ENCODE results near the gene GAGE2A.
"Not testable (repeated sequence)": the region's sequence is repeated elsewhere in the genome, so short reads cannot be mapped to it uniquely, and the experiment has no call there.

The GAGE2A gene

DNA sequence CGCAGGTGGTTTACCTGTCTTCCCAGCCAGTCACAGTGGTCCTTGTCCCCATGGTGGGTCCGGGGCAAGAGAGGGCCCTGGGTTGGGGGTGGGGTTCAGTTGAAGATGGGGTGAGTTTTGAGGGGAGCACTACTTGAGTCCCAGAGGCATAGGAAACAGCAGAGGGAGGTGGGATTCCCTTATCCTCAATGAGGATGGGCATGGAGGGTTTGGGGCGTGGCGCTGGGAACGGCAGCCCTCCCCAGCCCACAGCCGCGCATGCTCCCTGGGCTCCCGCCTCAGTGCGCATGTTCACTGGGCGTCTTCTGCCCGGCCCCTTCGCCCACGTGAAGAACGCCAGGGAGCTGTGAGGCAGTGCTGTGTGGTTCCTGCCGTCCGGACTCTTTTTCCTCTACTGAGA lies at the start of gene GAGE2A:
GAGE2A (plus strand) TSS at position 301 of the 400 bp plus-strand sequence. CDS start 1,155 bp downstream, outside the sequence.
- not testable (repeated sequence) for DNase-seq (ENCODE audit: low read depth); H3K4me3 ChIP-seq (ENCODE audit: low read depth, low read length)

GRCh38 chrX:49541433-49541832 lies 47.9 kb upstream of the GAGE2A start, which contains the start of gene GAGE12D:
GAGE12D (plus strand) TSS chrX:49541733; CDS start chrX:49542888, 1,155 bp downstream.
- not testable (repeated sequence) for DNase-seq (ENCODE audit: low read depth); H3K4me3 ChIP-seq (ENCODE audit: low read depth, low read length)

GRCh38 chrX:49550989-49551388 lies 38.3 kb upstream of the GAGE2A start, which contains the start of gene GAGE12E:
GAGE12E (plus strand) TSS chrX:49551289; CDS start chrX:49552444, 1,155 bp downstream.
- H3K4me3 ChIP-seq (ENCODE audit: low read depth, low read length); DNase-seq (ENCODE audit: low read depth): not testable (repeated sequence)

GRCh38 chrX:49560542-49560941 lies 28.8 kb upstream of the GAGE2A start, which contains the start of gene GAGE12F:
GAGE12F (plus strand) TSS chrX:49560842; CDS start chrX:49561997, 1,155 bp downstream.
- H3K4me3 ChIP-seq (ENCODE audit: low read depth, low read length); DNase-seq (ENCODE audit: low read depth): not testable (repeated sequence)

- not testable (repeated sequence) for H3K4me3 ChIP-seq (ENCODE audit: low read depth, low read length); DNase-seq (ENCODE audit: low read depth)
Observed at GRCh38 chrX:49568728-49569127, 20.6 kb upstream of the GAGE2A start.

- DNase-seq (ENCODE audit: low read depth); H3K4me3 ChIP-seq (ENCODE audit: low read depth, low read length): not testable (repeated sequence)
Observed at GRCh38 chrX:49569152-49569551, 20.1 kb upstream of the GAGE2A start.

- not testable (repeated sequence) for DNase-seq (ENCODE audit: low read depth); H3K4me3 ChIP-seq (ENCODE audit: low read depth, low read length)
Observed at GRCh38 chrX:49570100-49570499, 19.2 kb upstream of the GAGE2A start, which contains the start of gene GAGE12G. GAGE12G (plus strand) TSS chrX:49570400; CDS start chrX:49571555, 1,155 bp downstream.

DNA sequence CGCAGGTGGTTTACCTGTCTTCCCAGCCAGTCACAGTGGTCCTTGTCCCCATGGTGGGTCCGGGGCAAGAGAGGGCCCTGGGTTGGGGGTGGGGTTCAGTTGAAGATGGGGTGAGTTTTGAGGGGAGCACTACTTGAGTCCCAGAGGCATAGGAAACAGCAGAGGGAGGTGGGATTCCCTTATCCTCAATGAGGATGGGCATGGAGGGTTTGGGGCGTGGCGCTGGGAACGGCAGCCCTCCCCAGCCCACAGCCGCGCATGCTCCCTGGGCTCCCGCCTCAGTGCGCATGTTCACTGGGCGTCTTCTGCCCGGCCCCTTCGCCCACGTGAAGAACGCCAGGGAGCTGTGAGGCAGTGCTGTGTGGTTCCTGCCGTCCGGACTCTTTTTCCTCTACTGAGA lies 9.6 kb upstream of the GAGE2A start, which contains the start of gene GAGE12H:
GAGE12H (plus strand) TSS at position 301 of the 400 bp plus-strand sequence. CDS start 1,155 bp downstream, outside the sequence.
- DNase-seq (ENCODE audit: low read depth); H3K4me3 ChIP-seq (ENCODE audit: low read depth, low read length): not testable (repeated sequence)

GRCh38 chrX:49589769-49590478 lies 628 bp downstream of the GAGE2A start:
- not testable (repeated sequence) for H3K4me3 ChIP-seq (ENCODE audit: low read depth, low read length); DNase-seq (ENCODE audit: low read depth)

- DNase-seq (ENCODE audit: low read depth); H3K4me3 ChIP-seq (ENCODE audit: low read depth, low read length): not testable (repeated sequence)
Observed at GRCh38 chrX:49590488-49590887, 1.2 kb downstream of the GAGE2A start.

DNA sequence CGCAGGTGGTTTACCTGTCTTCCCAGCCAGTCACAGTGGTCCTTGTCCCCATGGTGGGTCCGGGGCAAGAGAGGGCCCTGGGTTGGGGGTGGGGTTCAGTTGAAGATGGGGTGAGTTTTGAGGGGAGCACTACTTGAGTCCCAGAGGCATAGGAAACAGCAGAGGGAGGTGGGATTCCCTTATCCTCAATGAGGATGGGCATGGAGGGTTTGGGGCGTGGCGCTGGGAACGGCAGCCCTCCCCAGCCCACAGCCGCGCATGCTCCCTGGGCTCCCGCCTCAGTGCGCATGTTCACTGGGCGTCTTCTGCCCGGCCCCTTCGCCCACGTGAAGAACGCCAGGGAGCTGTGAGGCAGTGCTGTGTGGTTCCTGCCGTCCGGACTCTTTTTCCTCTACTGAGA lies 9.4 kb downstream of the GAGE2A start, which contains the start of gene GAGE1:
GAGE1 (plus strand) TSS at position 301 of the 400 bp plus-strand sequence. CDS start 1,155 bp downstream, outside the sequence.
- DNase-seq (ENCODE audit: low read depth); H3K4me3 ChIP-seq (ENCODE audit: low read depth, low read length): not testable (repeated sequence)

- no peak for DNase-seq (ENCODE audit: low read depth)
- H3K4me3 ChIP-seq (ENCODE audit: low read depth, low read length), result no peak overlapping the region
Observed at GRCh38 chrX:49610718-49611310, 21.5 kb downstream of the GAGE2A start.

GRCh38 chrX:49618574-49618973 lies 29.3 kb downstream of the GAGE2A start:
- no peak for DNase-seq (ENCODE audit: low read depth)

GRCh38 chrX:49627086-49627777 lies 37.9 kb downstream of the GAGE2A start:
- no peak for DNase-seq (ENCODE audit: low read depth)
- H3K4me3 ChIP-seq (ENCODE audit: low read depth, low read length), result no peak overlapping the region

More at GRCh38 chrX:49618574-49618973, 29.3 kb downstream of the GAGE2A start:
- H3K4me3 ChIP-seq (ENCODE audit: low read depth, low read length), result no peak overlapping the region

- no peak for DNase-seq (ENCODE audit: low read depth)
- no peak overlapping the region for H3K4me3 ChIP-seq (ENCODE audit: low read depth, low read length)
Observed at GRCh38 chrX:49644991-49645637, 55.8 kb downstream of the GAGE2A start.

All from skeletal muscle cell (primary cell).